ENCODE results near the gene GSK3A. TPM values are rescaled to one million over a fixed set of nuclear protein-coding genes. Genes with fewer than 3 reads are reported as not detected.
A peak's percentile ranks its signal among the peaks of the same experiment; 100 is the strongest.

The GSK3A gene
- total and polyA plus RNA-seq, 9 of the 15 experiments (the other 6 are each of a cell fraction or from before 2014, with no cell fraction given): 0.62 to 90.7 (median 33.3) TPM

DNA sequence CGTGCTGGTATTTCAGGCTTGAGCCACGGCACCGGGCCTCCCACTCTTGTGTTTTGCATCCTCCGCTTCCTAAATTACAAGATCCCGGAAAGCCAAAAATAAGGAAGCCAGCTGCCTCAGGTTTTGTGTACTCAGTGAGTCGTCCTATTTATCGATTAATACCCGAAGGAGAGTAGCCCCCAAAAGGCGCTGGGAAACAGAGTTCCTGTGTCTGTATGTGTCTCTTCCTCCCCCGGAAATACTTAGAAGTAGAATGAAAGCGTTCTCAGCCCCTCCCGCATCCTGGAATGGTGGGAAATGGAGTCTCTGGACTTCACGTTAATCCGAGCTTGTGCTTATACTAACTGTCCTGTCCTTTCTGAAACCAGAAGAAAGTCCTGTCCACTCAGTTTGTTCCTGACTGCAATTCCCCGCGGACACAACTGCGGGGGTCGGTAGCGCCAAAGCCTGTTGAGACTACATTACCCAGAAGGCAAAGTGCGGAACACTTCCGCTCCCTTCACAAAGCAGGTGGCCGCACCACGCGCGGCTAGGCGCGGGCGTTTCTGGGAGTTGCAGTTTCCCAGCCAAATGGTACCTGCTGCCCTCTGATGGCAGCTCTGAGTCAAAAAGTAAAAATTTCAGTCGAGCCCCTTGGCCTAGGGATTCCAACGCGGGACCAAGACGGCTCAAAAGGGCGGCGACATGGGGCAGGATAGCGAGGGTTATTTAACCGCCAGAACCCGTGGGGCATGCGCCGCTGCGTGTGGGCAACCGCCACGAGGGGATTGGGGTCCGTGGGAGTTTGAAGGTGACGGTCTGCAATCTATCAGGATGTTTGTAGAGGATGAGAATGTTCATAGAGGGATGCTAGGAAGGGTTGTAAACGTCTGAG, 2.2 kb upstream of the GSK3A start (continued):
- TF ChIP-seq TRIM24 (IDR thresholded peaks at IDR 0.05) (no peak), HLTF (IDR thresholded peaks at IDR 0.05) (no peak), MXI1 (IDR thresholded peaks at IDR 0.05; ENCODE audit: low read depth, low read length) (peak; percentile 62; the same call in 1 of the 2 replicates), CEBPG (CRISPR knock-in tag; IDR thresholded peaks at IDR 0.05) (no peak), CEBPG (tag; conservative IDR thresholded peaks at IDR 0.05 in 1 of 2, IDR thresholded peaks at IDR 0.05 in 1 of 2) (no peak), FIP1L1 (IDR thresholded peaks at IDR 0.05; ENCODE audit: low read depth, low read length, poor library complexity, severe bottlenecking) (no peak), MTA3 (IDR thresholded peaks at IDR 0.05; ENCODE audit: borderline replicate concordance) (no peak; the same call in 1 of the 2 replicates), BCL6 (CRISPR knock-in tag; IDR thresholded peaks at IDR 0.05) (peak; percentile 80), LARP7 (IDR thresholded peaks at IDR 0.05) (no peak), ZNF584 (CRISPR knock-in tag; IDR thresholded peaks at IDR 0.05; ENCODE audit: low read depth) (peak; percentile 82; the same call in 1 of the 2 replicates), ZNF165 (CRISPR knock-in tag; IDR thresholded peaks at IDR 0.05; ENCODE audit: borderline replicate concordance) (0 out of 2 replicates have a peak, but pooled peaks have one; percentile 67), SIX5 (IDR thresholded peaks at IDR 0.05; ENCODE audit: borderline replicate concordance in 1 of 2, insufficient read depth in 1 of 2, low read depth in 1 of 2, low read length in 2 of 2) (peak; percentile 97 to 98), HDAC3 (IDR thresholded peaks at IDR 0.05; ENCODE audit: borderline replicate concordance, partially characterized antibody) (no peak), ZBTB17 (CRISPR knock-in tag; IDR thresholded peaks at IDR 0.05) (peak; percentile 82), EGR1 (conservative IDR thresholded peaks at IDR 0.05) (peak; percentile 76), IFI16 (CRISPR knock-in tag; IDR thresholded peaks at IDR 0.05) (no peak), SMARCC2 (IDR thresholded peaks at IDR 0.05; ENCODE audit: low read depth) (no peak), HDGF (IDR thresholded peaks at IDR 0.05) (no peak), ZNF583 (CRISPR knock-in tag; IDR thresholded peaks at IDR 0.05) (peak; percentile 82)
- TF ChIP-seq, protein P1, sequence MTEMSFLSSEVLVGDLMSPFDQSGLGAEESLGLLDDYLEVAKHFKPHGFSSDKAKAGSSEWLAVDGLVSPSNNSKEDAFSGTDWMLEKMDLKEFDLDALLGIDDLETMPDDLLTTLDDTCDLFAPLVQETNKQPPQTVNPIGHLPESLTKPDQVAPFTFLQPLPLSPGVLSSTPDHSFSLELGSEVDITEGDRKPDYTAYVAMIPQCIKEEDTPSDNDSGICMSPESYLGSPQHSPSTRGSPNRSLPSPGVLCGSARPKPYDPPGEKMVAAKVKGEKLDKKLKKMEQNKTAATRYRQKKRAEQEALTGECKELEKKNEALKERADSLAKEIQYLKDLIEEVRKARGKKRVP (CRISPR knock-in tag; IDR thresholded peaks at IDR 0.05): 0 out of 2 replicates have a peak, but pooled peaks have one; percentile 52
- TF ChIP-seq, protein P2, sequence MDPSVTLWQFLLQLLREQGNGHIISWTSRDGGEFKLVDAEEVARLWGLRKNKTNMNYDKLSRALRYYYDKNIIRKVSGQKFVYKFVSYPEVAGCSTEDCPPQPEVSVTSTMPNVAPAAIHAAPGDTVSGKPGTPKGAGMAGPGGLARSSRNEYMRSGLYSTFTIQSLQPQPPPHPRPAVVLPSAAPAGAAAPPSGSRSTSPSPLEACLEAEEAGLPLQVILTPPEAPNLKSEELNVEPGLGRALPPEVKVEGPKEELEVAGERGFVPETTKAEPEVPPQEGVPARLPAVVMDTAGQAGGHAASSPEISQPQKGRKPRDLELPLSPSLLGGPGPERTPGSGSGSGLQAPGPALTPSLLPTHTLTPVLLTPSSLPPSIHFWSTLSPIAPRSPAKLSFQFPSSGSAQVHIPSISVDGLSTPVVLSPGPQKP (CRISPR knock-in tag; IDR thresholded peaks at IDR 0.05): no peak
- TF ChIP-seq, protein P3, sequence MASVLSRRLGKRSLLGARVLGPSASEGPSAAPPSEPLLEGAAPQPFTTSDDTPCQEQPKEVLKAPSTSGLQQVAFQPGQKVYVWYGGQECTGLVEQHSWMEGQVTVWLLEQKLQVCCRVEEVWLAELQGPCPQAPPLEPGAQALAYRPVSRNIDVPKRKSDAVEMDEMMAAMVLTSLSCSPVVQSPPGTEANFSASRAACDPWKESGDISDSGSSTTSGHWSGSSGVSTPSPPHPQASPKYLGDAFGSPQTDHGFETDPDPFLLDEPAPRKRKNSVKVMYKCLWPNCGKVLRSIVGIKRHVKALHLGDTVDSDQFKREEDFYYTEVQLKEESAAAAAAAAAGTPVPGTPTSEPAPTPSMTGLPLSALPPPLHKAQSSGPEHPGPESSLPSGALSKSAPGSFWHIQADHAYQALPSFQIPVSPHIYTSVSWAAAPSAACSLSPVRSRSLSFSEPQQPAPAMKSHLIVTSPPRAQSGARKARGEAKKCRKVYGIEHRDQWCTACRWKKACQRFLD (CRISPR knock-in tag; IDR thresholded peaks at IDR 0.05): peak; percentile 83
- TF ChIP-seq, protein P4, sequence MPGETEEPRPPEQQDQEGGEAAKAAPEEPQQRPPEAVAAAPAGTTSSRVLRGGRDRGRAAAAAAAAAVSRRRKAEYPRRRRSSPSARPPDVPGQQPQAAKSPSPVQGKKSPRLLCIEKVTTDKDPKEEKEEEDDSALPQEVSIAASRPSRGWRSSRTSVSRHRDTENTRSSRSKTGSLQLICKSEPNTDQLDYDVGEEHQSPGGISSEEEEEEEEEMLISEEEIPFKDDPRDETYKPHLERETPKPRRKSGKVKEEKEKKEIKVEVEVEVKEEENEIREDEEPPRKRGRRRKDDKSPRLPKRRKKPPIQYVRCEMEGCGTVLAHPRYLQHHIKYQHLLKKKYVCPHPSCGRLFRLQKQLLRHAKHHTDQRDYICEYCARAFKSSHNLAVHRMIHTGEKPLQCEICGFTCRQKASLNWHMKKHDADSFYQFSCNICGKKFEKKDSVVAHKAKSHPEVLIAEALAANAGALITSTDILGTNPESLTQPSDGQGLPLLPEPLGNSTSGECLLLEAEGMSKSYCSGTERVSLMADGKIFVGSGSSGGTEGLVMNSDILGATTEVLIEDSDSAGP (CRISPR knock-in tag; IDR thresholded peaks at IDR 0.05): no peak
